ENCODE results near the gene SLC2A13.
"Not testable (repeated sequence)": the region's sequence is repeated elsewhere in the genome, so short reads cannot be mapped to it uniquely, and the experiment has no call there.

The SLC2A13 gene

DNA sequence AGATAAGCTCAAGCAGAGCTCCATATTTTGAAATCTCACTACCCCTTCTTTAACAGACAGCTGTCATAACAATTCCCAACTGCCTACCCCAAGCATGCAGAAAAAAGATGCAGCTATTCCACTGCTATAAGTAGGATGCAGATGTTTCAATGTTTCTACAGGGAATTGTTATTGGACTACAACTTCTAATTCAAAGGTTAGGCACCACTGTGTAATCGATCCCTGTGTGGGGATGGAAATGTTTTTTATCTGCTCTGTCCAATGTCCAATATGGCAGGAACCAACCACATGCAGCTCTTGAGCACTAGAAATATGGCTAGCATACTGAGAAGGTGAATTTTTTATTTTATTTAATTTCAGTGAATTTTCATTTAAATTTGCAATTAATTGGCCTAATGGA is 208.6 kb downstream of the SLC2A13 start:
- Histone ChIP-seq H3K4me3 (ENCODE audit: low read depth, low read length) (no peak overlapping the region), H3K36me3 (ENCODE audit: control insufficient read depth, insufficient read depth, low read length) (no peaks in the 10 kb centered on the region), H3K4me1 (ENCODE audit: control insufficient read depth, insufficient read depth, low read length) (no peaks in the 10 kb centered on the region), H3K9me3 (ENCODE audit: control insufficient read depth, insufficient read depth, low read length) (no peaks in the 10 kb centered on the region), H3K27me3 (ENCODE audit: control insufficient read depth, insufficient read depth, low read length) (no peaks in the 10 kb centered on the region), H3K27ac (ENCODE audit: low read depth, low read length) (no peak overlapping the region), H3K9ac (ENCODE audit: low read depth, low read length) (no peak overlapping the region)

- H3K9me3 ChIP-seq (ENCODE audit: control insufficient read depth, insufficient read depth, low read length); H3K4me1 ChIP-seq (ENCODE audit: control insufficient read depth, insufficient read depth, low read length); H3K9ac ChIP-seq (ENCODE audit: low read depth, low read length); H3K36me3 ChIP-seq (ENCODE audit: control insufficient read depth, insufficient read depth, low read length); H3K27me3 ChIP-seq (ENCODE audit: control insufficient read depth, insufficient read depth, low read length); H3K4me3 ChIP-seq (ENCODE audit: low read depth, low read length); H3K27ac ChIP-seq (ENCODE audit: low read depth, low read length): not testable (repeated sequence)
These were observed 212.5 kb downstream of the SLC2A13 start for GRCh38 chr12:39893388-39893787.

DNA sequence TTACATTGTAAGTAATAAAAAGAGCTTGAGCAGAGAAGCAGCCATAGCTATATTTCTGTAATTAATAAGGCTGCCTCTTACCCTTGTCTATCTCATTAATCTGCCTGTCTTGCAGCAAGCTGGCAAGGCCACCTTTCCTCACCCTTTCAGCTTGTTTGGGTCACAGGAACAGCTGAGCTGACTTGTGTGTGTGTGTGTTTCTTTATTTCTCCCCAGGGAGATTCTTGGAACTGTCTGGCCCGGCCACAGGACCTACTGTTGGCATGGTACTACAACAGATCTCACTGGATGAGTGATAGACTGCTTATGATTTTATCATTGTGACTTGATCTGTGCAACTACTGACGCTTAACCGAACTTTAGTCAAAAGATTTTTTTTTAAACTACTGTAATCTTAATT is 213.7 kb downstream of the SLC2A13 start:
- H3K9ac ChIP-seq (ENCODE audit: low read depth, low read length) = no peak overlapping the region
- no peak overlapping the region for H3K27ac ChIP-seq (ENCODE audit: low read depth, low read length)
- no peaks in the 10 kb centered on the region for H3K36me3 ChIP-seq (ENCODE audit: control insufficient read depth, insufficient read depth, low read length)
- no peak overlapping the region for H3K4me3 ChIP-seq (ENCODE audit: low read depth, low read length)
- H3K4me1 ChIP-seq (ENCODE audit: control insufficient read depth, insufficient read depth, low read length) = peaks cover 4% of the 10 kb centered on the region; the same call in 1 of the 2 replicates
- H3K27me3 ChIP-seq (ENCODE audit: control insufficient read depth, insufficient read depth, low read length) = no peaks in the 10 kb centered on the region
- no peaks in the 10 kb centered on the region for H3K9me3 ChIP-seq (ENCODE audit: control insufficient read depth, insufficient read depth, low read length)

DNA sequence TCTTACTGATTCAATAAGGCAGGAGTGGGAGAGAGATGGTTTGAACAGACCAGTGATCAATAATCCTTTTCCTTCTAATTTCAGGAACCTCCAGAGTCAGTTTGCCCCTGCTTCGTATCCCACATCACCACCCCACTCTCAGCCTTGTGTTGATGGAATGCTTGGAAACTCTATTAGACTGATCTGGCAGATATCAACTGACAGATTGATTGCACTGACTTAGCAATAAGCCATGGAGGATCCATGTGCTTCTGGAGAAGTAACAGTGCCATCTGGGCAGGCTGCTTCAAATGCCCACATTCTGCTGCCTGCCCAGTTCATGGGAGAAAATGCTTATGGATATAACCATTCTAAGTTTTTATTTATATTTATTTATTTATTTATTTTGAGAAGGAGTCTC is 218.0 kb downstream of the SLC2A13 start:
- Histone ChIP-seq H3K36me3 (ENCODE audit: control insufficient read depth, insufficient read depth, low read length) (no peaks in the 10 kb centered on the region), H3K4me1 (ENCODE audit: control insufficient read depth, insufficient read depth, low read length) (peaks cover 9% of the 10 kb centered on the region), H3K4me3 (ENCODE audit: low read depth, low read length) (no peak overlapping the region), H3K9me3 (ENCODE audit: control insufficient read depth, insufficient read depth, low read length) (no peaks in the 10 kb centered on the region), H3K27ac (ENCODE audit: low read depth, low read length) (no peak overlapping the region), H3K27me3 (ENCODE audit: control insufficient read depth, insufficient read depth, low read length) (no peaks in the 10 kb centered on the region), H3K9ac (ENCODE audit: low read depth, low read length) (no peak overlapping the region)

DNA sequence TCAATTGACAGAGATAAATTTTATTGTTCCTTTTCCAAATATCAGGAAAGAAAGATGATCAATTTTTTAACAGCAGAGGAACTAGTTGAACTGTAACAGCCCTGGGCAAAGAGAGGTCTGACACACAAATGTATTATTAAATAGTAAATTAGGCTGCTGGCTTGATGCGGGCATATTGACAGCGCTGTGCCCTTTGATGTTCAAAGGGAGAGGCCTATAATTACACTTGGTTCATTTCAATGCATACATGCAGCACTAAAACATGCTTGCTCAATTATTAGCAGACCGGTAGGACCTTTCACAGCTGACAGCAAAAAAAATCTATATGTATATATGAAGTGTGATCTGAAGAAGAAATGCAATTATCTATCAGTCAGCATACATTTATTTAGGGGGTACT is 219.8 kb downstream of the SLC2A13 start:
- Histone ChIP-seq H3K27ac (ENCODE audit: low read depth, low read length) (no peak overlapping the region), H3K4me1 (ENCODE audit: control insufficient read depth, insufficient read depth, low read length) (peaks cover 9% of the 10 kb centered on the region), H3K9me3 (ENCODE audit: control insufficient read depth, insufficient read depth, low read length) (no peaks in the 10 kb centered on the region), H3K4me3 (ENCODE audit: low read depth, low read length) (no peak overlapping the region), H3K36me3 (ENCODE audit: control insufficient read depth, insufficient read depth, low read length) (no peaks in the 10 kb centered on the region), H3K9ac (ENCODE audit: low read depth, low read length) (no peak overlapping the region), H3K27me3 (ENCODE audit: control insufficient read depth, insufficient read depth, low read length) (no peaks in the 10 kb centered on the region)

- no peaks in the 10 kb centered on the region for H3K27me3 ChIP-seq (ENCODE audit: control insufficient read depth, insufficient read depth, low read length)
- no peak overlapping the region for H3K27ac ChIP-seq (ENCODE audit: low read depth, low read length)
- no peak overlapping the region for H3K4me3 ChIP-seq (ENCODE audit: low read depth, low read length)
- H3K9ac ChIP-seq (ENCODE audit: low read depth, low read length) = no peak overlapping the region
- peaks cover 3% of the 10 kb centered on the region for H3K9me3 ChIP-seq (ENCODE audit: control insufficient read depth, insufficient read depth, low read length)
- no peaks in the 10 kb centered on the region for H3K36me3 ChIP-seq (ENCODE audit: control insufficient read depth, insufficient read depth, low read length)
- peaks cover 9% of the 10 kb centered on the region for H3K4me1 ChIP-seq (ENCODE audit: control insufficient read depth, insufficient read depth, low read length)
These were observed 221.2 kb downstream of the SLC2A13 start for GRCh38 chr12:39884616-39885125.

GRCh38 chr12:39883411-39883810 is 222.5 kb downstream of the SLC2A13 start:
- Histone ChIP-seq H3K9ac (ENCODE audit: low read depth, low read length) (no peak overlapping the region), H3K4me3 (ENCODE audit: low read depth, low read length) (no peak overlapping the region), H3K36me3 (ENCODE audit: control insufficient read depth, insufficient read depth, low read length) (no peaks in the 10 kb centered on the region), H3K4me1 (ENCODE audit: control insufficient read depth, insufficient read depth, low read length) (peaks cover 9% of the 10 kb centered on the region), H3K9me3 (ENCODE audit: control insufficient read depth, insufficient read depth, low read length) (peaks cover 15% of the 10 kb centered on the region), H3K27me3 (ENCODE audit: control insufficient read depth, insufficient read depth, low read length) (no peaks in the 10 kb centered on the region), H3K27ac (ENCODE audit: low read depth, low read length) (no peak overlapping the region)

DNA sequence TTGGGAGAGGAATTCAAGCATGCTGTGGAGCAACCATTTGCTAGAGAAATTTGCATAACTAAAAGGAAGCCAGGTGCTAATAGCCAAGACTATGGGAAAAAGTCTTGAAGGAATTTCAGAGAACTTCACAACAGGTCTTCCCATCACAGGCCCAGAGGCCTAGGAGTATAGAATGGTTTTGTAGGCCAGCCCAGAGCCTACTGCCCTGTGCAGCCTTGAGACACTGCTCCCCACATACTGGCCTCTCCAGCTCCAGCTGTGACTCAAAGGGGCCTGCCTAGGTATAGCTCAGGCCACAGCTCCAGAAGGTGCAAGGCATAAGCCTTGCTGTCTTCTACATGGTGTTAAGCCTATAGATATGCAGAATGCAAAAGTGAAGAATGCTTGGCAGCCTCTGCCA is 227.1 kb downstream of the SLC2A13 start:
- no peak overlapping the region for H3K4me3 ChIP-seq (ENCODE audit: low read depth, low read length)
- no peak overlapping the region for H3K9ac ChIP-seq (ENCODE audit: low read depth, low read length)
- H3K27me3 ChIP-seq (ENCODE audit: control insufficient read depth, insufficient read depth, low read length) = no peaks in the 10 kb centered on the region
- H3K36me3 ChIP-seq (ENCODE audit: control insufficient read depth, insufficient read depth, low read length) = no peaks in the 10 kb centered on the region
- H3K27ac ChIP-seq (ENCODE audit: low read depth, low read length) = no peak overlapping the region
- H3K4me1 ChIP-seq (ENCODE audit: control insufficient read depth, insufficient read depth, low read length) = peaks cover 13% of the 10 kb centered on the region
- H3K9me3 ChIP-seq (ENCODE audit: control insufficient read depth, insufficient read depth, low read length) = peaks cover 29% of the 10 kb centered on the region

DNA sequence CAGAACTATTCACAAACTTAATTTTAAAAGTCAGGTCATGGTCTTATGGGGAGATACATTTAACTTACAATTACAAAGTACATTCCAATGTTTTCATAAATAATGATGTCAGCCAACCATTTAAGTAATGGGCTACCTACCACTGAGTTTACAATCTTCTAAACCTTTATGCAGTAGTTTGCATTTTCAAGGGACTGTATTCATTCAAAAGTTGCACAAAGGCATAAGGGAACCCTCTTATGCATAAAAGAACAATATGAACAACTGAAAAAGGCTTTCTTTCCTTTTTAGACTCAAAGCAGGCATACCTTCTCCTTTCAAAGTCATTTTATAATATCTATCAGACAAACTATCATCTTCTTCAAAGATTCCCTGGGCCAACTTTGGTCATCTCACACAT is 230.2 kb downstream of the SLC2A13 start:
- peaks cover 29% of the 10 kb centered on the region for H3K9me3 ChIP-seq (ENCODE audit: control insufficient read depth, insufficient read depth, low read length)
- H3K27ac ChIP-seq (ENCODE audit: low read depth, low read length) = no peak overlapping the region
- no peak overlapping the region for H3K9ac ChIP-seq (ENCODE audit: low read depth, low read length)
- no peak overlapping the region for H3K4me3 ChIP-seq (ENCODE audit: low read depth, low read length)
- peaks cover 13% of the 10 kb centered on the region for H3K4me1 ChIP-seq (ENCODE audit: control insufficient read depth, insufficient read depth, low read length)
- no peaks in the 10 kb centered on the region for H3K36me3 ChIP-seq (ENCODE audit: control insufficient read depth, insufficient read depth, low read length)
- H3K27me3 ChIP-seq (ENCODE audit: control insufficient read depth, insufficient read depth, low read length) = no peaks in the 10 kb centered on the region

GRCh38 chr12:39874785-39875184 is 231.1 kb downstream of the SLC2A13 start:
- H3K36me3 ChIP-seq (ENCODE audit: control insufficient read depth, insufficient read depth, low read length) = no peaks in the 10 kb centered on the region
- no peak overlapping the region for H3K9ac ChIP-seq (ENCODE audit: low read depth, low read length)
- peaks cover 13% of the 10 kb centered on the region for H3K4me1 ChIP-seq (ENCODE audit: control insufficient read depth, insufficient read depth, low read length)
- no peak overlapping the region for H3K4me3 ChIP-seq (ENCODE audit: low read depth, low read length)
- no peak overlapping the region for H3K27ac ChIP-seq (ENCODE audit: low read depth, low read length)
- H3K27me3 ChIP-seq (ENCODE audit: control insufficient read depth, insufficient read depth, low read length) = no peaks in the 10 kb centered on the region
- peaks cover 27% of the 10 kb centered on the region for H3K9me3 ChIP-seq (ENCODE audit: control insufficient read depth, insufficient read depth, low read length)

DNA sequence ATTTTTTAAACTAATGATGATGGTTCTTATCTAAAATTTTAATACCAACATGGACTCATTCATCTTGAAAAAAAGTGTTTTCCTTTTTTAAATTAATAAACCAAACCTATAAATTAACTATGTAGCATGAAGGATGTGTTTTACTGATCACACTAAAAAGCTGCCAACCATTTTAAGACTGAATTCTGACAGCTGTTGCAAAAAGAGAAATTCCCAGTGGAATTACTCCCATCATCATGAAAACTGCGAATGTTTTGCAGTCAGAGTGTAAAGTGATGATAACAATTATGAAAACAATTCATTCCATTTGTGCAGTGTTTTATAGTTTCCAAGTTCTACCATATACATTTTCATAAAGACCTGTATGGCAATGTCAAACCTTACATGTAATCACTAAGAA is 232.8 kb downstream of the SLC2A13 start:
- H3K4me1 ChIP-seq (ENCODE audit: control insufficient read depth, insufficient read depth, low read length) = peaks cover 13% of the 10 kb centered on the region
- no peaks in the 10 kb centered on the region for H3K27me3 ChIP-seq (ENCODE audit: control insufficient read depth, insufficient read depth, low read length)
- H3K9me3 ChIP-seq (ENCODE audit: control insufficient read depth, insufficient read depth, low read length) = peaks cover 10% of the 10 kb centered on the region
- H3K9ac ChIP-seq (ENCODE audit: low read depth, low read length) = no peak overlapping the region
- no peaks in the 10 kb centered on the region for H3K36me3 ChIP-seq (ENCODE audit: control insufficient read depth, insufficient read depth, low read length)
- H3K27ac ChIP-seq (ENCODE audit: low read depth, low read length) = no peak overlapping the region
- H3K4me3 ChIP-seq (ENCODE audit: low read depth, low read length) = no peak overlapping the region

DNA sequence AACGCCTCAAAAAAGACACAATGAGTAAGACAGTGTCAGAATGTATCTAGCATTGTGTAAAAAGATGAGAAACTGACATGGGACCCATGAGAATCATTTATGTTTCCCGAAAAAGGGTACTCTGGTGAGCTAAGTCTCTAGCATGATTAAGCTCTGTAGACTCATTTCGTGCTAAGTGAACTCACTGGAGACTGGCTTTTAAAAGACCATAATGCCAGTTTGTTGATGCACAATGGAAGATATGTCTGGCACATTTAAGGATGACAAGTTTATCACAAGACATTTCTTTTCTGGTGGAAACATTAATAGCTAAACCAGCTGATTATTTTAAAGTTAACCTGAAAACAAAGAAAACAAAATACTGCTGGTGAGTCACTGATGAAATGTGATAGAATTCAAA is 233.5 kb downstream of the SLC2A13 start:
- Histone ChIP-seq H3K27ac (ENCODE audit: low read depth, low read length) (no peak overlapping the region), H3K4me3 (ENCODE audit: low read depth, low read length) (no peak overlapping the region), H3K9me3 (ENCODE audit: control insufficient read depth, insufficient read depth, low read length) (peaks cover 4% of the 10 kb centered on the region; the same call in 1 of the 2 replicates), H3K27me3 (ENCODE audit: control insufficient read depth, insufficient read depth, low read length) (no peaks in the 10 kb centered on the region), H3K4me1 (ENCODE audit: control insufficient read depth, insufficient read depth, low read length) (peaks cover 13% of the 10 kb centered on the region), H3K9ac (ENCODE audit: low read depth, low read length) (no peak overlapping the region), H3K36me3 (ENCODE audit: control insufficient read depth, insufficient read depth, low read length) (no peaks in the 10 kb centered on the region)
